Activated CD8-positive, alpha-beta T cell treated with anti-CD3 and anti-CD28 coated beads for 36 hours (primary cell): ENCODE data around the gene ALG6. TPM values are rescaled to one million over a fixed set of nuclear protein-coding genes. Genes with fewer than 3 reads are reported as not detected.
"Not testable (repeated sequence)": the region's sequence is repeated elsewhere in the genome, so short reads cannot be mapped to it uniquely, and the experiment has no call there.

Experiments used
- ATAC-seq: fragments of 200-7000 bp; cut with Tn5 transposase; one replicate; pipeline ENCODE4 v1.10.0; 2021; ENCODE audit warnings: mild to moderate bottlenecking, moderate library complexity
- CTCF ChIA-PET: fragments of 350-600 bp; sonication (Branson Sonifier 250); formaldehyde crosslinking; loops from one replicate; lab custom pipeline; 2021; ENCODE audit warnings: antibody characterized with exemption; lab: Charles Lee
- POLR2A ChIA-PET: fragments of 350-600 bp; sonication (Branson Sonifier 250); formaldehyde crosslinking; loops from one replicate; lab custom pipeline; 2021; ENCODE audit warnings: antibody characterized with exemption; lab: Charles Lee
- DNase-seq: peaks from one replicate; pipeline ENCODE4 v3.0.0-alpha.2; 2020
- H3K27ac Mint-ChIP-seq: one replicate; pipeline ENCODE4 v1.8.0; 2021; ENCODE audit warnings: mild to moderate bottlenecking, mixed read lengths
- H3K27me3 Mint-ChIP-seq: one replicate; pipeline ENCODE4 v1.8.0; 2021; ENCODE audit warnings: mixed read lengths
- H3K36me3 Mint-ChIP-seq: one replicate; pipeline ENCODE4 v1.8.0; 2021; ENCODE audit warnings: low read depth, mixed read lengths
- H3K4me1 Mint-ChIP-seq: one replicate; pipeline ENCODE4 v1.8.0; 2021; ENCODE audit warnings: low read depth, mixed read lengths
- H3K4me3 Mint-ChIP-seq: one replicate; pipeline ENCODE4 v1.8.0; 2021; ENCODE audit warnings: mild to moderate bottlenecking, moderate library complexity, mixed read lengths
- H3K9me3 Mint-ChIP-seq: one replicate; pipeline ENCODE4 v1.8.0; 2021; ENCODE audit warnings: mixed read lengths
- CTCF ChIP-seq: fragments of 200-600 bp; IDR thresholded peaks from one replicate; pipeline ENCODE4 v1.8.0; 2022; ENCODE audit warnings: antibody characterized with exemption, mild to moderate bottlenecking
- intact Hi-C: fragments of 100-400 bp; cut with micrococcal nuclease; formaldehyde crosslinking; loops from one replicate; pipeline ENCODE4 v1.10.0; 2022
- total RNA-seq, 2 experiments: library from RNA; stranded (reverse); gene quantifications; one replicate each; pipeline ENCODE4 v1.2.3, GENCODE V29; 2021

Gene ALG6
- total RNA-seq, 2 experiments from 2014 or later, result 15.1 to 17.7 TPM

- ATAC-seq, result no peak
- no peak for DNase-seq
- CTCF ChIA-PET, result no interaction called here
- H3K9me3 Mint-ChIP-seq, result peaks cover 14% of the 10 kb centered on the region
- intact Hi-C loops, result no loop called here
- H3K4me1 Mint-ChIP-seq, result no peaks in the 10 kb centered on the region
- POLR2A ChIA-PET, result no interaction called here
- no peak for TF ChIP-seq CTCF
- H3K27me3 Mint-ChIP-seq, result no peaks in the 10 kb centered on the region
- no peak overlapping the region for H3K27ac Mint-ChIP-seq
- peaks cover 36% of the 10 kb centered on the region for H3K36me3 Mint-ChIP-seq
- H3K4me3 Mint-ChIP-seq, result no peak overlapping the region
These were observed 98.8 kb downstream of the ALG6 start for GRCh38 chr1:63466181-63466580.

DNA sequence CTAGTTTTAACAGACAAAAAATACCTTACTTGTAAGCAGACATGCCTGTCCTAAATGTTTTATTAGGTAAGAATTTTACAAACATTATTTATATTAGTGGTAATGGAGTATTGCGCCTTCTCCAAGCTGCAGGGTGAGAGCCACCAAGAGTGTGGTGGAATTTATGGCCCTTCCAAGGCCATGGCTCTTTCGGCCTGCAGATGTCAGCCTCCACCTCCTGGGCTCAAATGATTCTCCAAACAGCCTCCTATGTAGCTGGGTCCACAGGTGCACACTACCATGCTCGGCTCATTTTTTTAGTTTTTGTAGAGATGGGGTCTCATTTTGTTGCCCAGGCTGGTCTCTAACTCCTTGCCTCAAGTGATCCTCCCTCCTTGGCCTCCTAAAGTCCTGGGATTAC, 99.3 kb downstream of the ALG6 start:
- Mint-ChIP-seq H3K4me1 (no peaks in the 10 kb centered on the region), H3K27ac (no peak overlapping the region), H3K9me3 (peaks cover 12% of the 10 kb centered on the region), H3K36me3 (peaks cover 37% of the 10 kb centered on the region), H3K27me3 (no peaks in the 10 kb centered on the region), H3K4me3 (no peak overlapping the region)
- ATAC-seq (no peak), DNase-seq (no peak)
- intact Hi-C loops, result no loop called here
- POLR2A ChIA-PET, result no interaction called here
- no peak for TF ChIP-seq CTCF
- CTCF ChIA-PET, result no interaction called here

DNA sequence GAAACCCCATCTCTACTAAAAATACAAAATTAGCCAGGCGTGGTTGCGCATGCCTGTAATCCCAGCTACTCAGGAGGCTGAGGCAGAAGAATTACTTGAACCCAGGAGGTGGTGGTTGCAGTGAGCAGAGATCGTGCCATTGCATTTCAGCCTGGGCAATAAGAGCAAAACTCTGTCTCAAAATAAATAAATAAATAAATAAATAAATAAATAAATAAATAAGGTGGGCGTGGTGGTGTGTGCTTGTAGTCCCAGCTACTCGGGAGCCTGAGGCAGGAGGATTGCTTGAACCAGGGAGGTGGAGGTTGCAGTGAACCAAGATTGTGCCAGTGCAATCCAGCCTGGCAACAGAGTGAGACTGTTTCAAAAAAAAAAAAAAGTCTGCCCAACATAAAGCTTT, 101.3 kb downstream of the ALG6 start:
- H3K27me3 Mint-ChIP-seq, ATAC-seq, H3K4me1 Mint-ChIP-seq, H3K4me3 Mint-ChIP-seq, DNase-seq, H3K27ac Mint-ChIP-seq, intact Hi-C loops, H3K9me3 Mint-ChIP-seq: not testable (repeated sequence)
- ChIA-PET POLR2A (interaction anchor here (0.8 to 1.2 kb wide), 3 partner anchors 9 to 22 kb away, joined by 3 to 5 read pairs (median 4); no protein-coding TSS in a partner anchor), CTCF (interaction anchor here (0.7 kb wide), 1 partner anchor 39 kb away, joined by 3 read pairs; no protein-coding TSS in a partner anchor)
- peaks cover 23% of the 10 kb centered on the region for H3K36me3 Mint-ChIP-seq

- Mint-ChIP-seq H3K27me3 (no peaks in the 10 kb centered on the region), H3K4me3 (no peak overlapping the region), H3K27ac (no peak overlapping the region), H3K4me1 (no peaks in the 10 kb centered on the region), H3K9me3 (peaks cover under 1% of the 10 kb centered on the region), H3K36me3 (peaks cover 13% of the 10 kb centered on the region)
- no peak for TF ChIP-seq CTCF
- ChIA-PET CTCF (no interaction called here), POLR2A (no interaction called here)
- ATAC-seq, result no peak
- intact Hi-C loops, result no loop called here
- DNase-seq, result no peak
These were observed 108.3 kb downstream of the ALG6 start for GRCh38 chr1:63475761-63476160.

- H3K4me3 Mint-ChIP-seq, result no peak overlapping the region
- no peaks in the 10 kb centered on the region for H3K27me3 Mint-ChIP-seq
- no peak for TF ChIP-seq CTCF
- POLR2A ChIA-PET, result no interaction called here
- no peaks in the 10 kb centered on the region for H3K9me3 Mint-ChIP-seq
- H3K27ac Mint-ChIP-seq, result no peak overlapping the region
- H3K4me1 Mint-ChIP-seq, result no peaks in the 10 kb centered on the region
- CTCF ChIA-PET, result no interaction called here
- intact Hi-C loops, result no loop called here
- no peak for DNase-seq
- ATAC-seq, result no peak
- H3K36me3 Mint-ChIP-seq, result peaks cover 8% of the 10 kb centered on the region
These were observed 112.6 kb downstream of the ALG6 start for GRCh38 chr1:63480057-63480456.

GRCh38 chr1:63486629-63487028, 119.2 kb downstream of the ALG6 start:
- H3K27me3 Mint-ChIP-seq, result no peaks in the 10 kb centered on the region
- no peak overlapping the region for H3K27ac Mint-ChIP-seq
- peaks cover 8% of the 10 kb centered on the region for H3K36me3 Mint-ChIP-seq
- H3K4me3 Mint-ChIP-seq, result no peak overlapping the region
- no peaks in the 10 kb centered on the region for H3K4me1 Mint-ChIP-seq
- TF ChIP-seq CTCF, result no peak
- ChIA-PET POLR2A (no interaction called here), CTCF (no interaction called here)
- no peaks in the 10 kb centered on the region for H3K9me3 Mint-ChIP-seq
- intact Hi-C loops, result no loop called here
- no peak for ATAC-seq
- no peak for DNase-seq
